ENCODE measurements around the gene CLCN7. TPM values are rescaled to one million over a fixed set of nuclear protein-coding genes. Genes with fewer than 3 reads are reported as not detected.

CLCN7 gene
- total and polyA plus RNA-seq, 9 of the 15 experiments (the other 6 are each of a cell fraction or from before 2014, with no cell fraction given) = 0.06 to 126 (median 18.7) TPM

GRCh38 chr16:1520461-1520860 is 45.6 kb upstream of the CLCN7 start:
- no peaks in the 10 kb centered on the region for H3K36me3 ChIP-seq (ENCODE audit: control insufficient read depth, insufficient read depth, low read length)
- no peaks in the 10 kb centered on the region for H3K9me1 ChIP-seq (ENCODE audit: control insufficient read depth, insufficient read depth, low read length)
- no peak overlapping the region for H3K27ac ChIP-seq (ENCODE audit: extremely low read depth, low read depth, low read length)
- intact Hi-C loops (cut with micrococcal nuclease) (no loop called here), in situ Hi-C loops (cut with MboI) (no loop called here)
- H3K9ac ChIP-seq (ENCODE audit: insufficient read depth in 1 of 2, low read depth in 2 of 2, low read length in 2 of 2) = peak overlapping the region in 1 of 2 experiments; percentile 2; a peak in 1 of 4 replicates
- H3K27me3 ChIP-seq (ENCODE audit: control insufficient read depth in 2 of 2, insufficient read depth in 2 of 2, low read length in 2 of 2) = peaks cover 0 to 7% of the 10 kb centered on the region in 2 experiments; a peak in 2 of 5 replicates
- 41% methylated on average over 18 of the region's 19 CpGs for WGBS (ENCODE audit: insufficient coverage, low coverage, missing lambda C conversion rate)
- H3K4me2 ChIP-seq (ENCODE audit: insufficient read depth, low read length) = no peak overlapping the region
- ATAC-seq = peak; percentile 25
- H4K20me1 ChIP-seq (replicated peaks; ENCODE audit: control insufficient read depth, insufficient read depth, low read length) = no peaks in the 10 kb centered on the region
- peaks cover 0 to 38% of the 10 kb centered on the region in 2 experiments; a peak in 2 of 5 replicates for H3K4me1 ChIP-seq (replicated peaks in 1 of 2; ENCODE audit: control insufficient read depth in 2 of 2, insufficient read depth in 2 of 2, low read length in 2 of 2)
- POLR2A ChIA-PET = no interaction called here
- no peak overlapping the region for H3K4me3 ChIP-seq
- no peaks in the 10 kb centered on the region for H3K79me2 ChIP-seq (ENCODE audit: control insufficient read depth, insufficient read depth, low read length)
- CTCF ChIA-PET (ENCODE audit: low intra/inter-chr PET ratio) = no interaction called here
- BruUV-seq (replicated peaks) = no TSS peak
- peak; percentile 64; the same call in 1 of the 2 replicates for TF ChIP-seq ZBTB33 (CRISPR knock-in tag; IDR thresholded peaks at IDR 0.05)
- TF ChIP-seq KHSRP (IDR thresholded peaks at IDR 0.05) = no peak
- no peak overlapping the region for H2AFZ ChIP-seq (ENCODE audit: low read depth, low read length)
- no peak for DNase-seq (ENCODE audit: extremely low read depth in 1 of 4, low spot score in 3 of 4)
- no peak for FAIRE-seq
- H3K9me3 ChIP-seq (replicated peaks; ENCODE audit: control insufficient read depth, insufficient read depth, low read depth, low read length) = no peaks in the 10 kb centered on the region

DNA sequence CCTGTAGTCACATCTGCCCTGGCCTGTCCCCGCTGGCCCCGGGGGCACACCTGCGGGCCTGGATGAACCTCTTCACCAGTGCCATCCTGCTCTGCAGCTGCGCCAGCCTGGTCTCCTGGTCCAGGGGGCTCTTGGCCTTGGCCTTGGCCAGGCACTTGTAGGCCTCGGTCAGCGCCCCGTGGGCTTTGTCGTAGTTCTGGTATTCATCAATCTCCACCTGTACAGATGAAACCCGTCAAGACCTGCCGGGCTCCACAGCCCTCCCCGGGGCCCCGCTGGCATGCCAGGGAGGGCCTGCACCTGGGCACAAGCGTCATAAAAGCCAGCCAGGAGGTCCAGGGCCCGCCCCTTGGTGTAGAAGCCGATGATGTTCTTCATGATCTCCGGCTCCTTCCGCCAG is 45.0 kb upstream of the CLCN7 start:
- H3K4me1 ChIP-seq (replicated peaks in 1 of 2; ENCODE audit: control insufficient read depth in 2 of 2, insufficient read depth in 2 of 2, low read length in 2 of 2) = peaks cover 0 to 33% of the 10 kb centered on the region in 2 experiments; a peak in 2 of 5 replicates
- no peaks in the 10 kb centered on the region for H3K9me3 ChIP-seq (replicated peaks; ENCODE audit: control insufficient read depth, insufficient read depth, low read depth, low read length)
- no peaks in the 10 kb centered on the region for H3K79me2 ChIP-seq (ENCODE audit: control insufficient read depth, insufficient read depth, low read length)
- no peak overlapping the region for H2AFZ ChIP-seq (ENCODE audit: low read depth, low read length)
- ChIA-PET CTCF (ENCODE audit: low intra/inter-chr PET ratio) (no interaction called here), POLR2A (no interaction called here)
- TF ChIP-seq POLR2G (IDR thresholded peaks at IDR 0.05; ENCODE audit: low read depth, low read length) (0 out of 2 replicates have a peak, but pooled peaks have one; percentile 16), DLX4 (CRISPR knock-in tag; IDR thresholded peaks at IDR 0.05) (no peak)
- no peaks in the 10 kb centered on the region for H3K9me1 ChIP-seq (ENCODE audit: control insufficient read depth, insufficient read depth, low read length)
- H3K27me3 ChIP-seq (ENCODE audit: control insufficient read depth in 2 of 2, insufficient read depth in 2 of 2, low read length in 2 of 2) = peaks cover 0 to 4% of the 10 kb centered on the region in 2 experiments; a peak in 2 of 5 replicates
- no peak overlapping the region for H3K27ac ChIP-seq (ENCODE audit: extremely low read depth, low read depth, low read length)
- DNase-seq (ENCODE audit: extremely low read depth in 1 of 4, low spot score in 3 of 4) (no peak), ATAC-seq (no peak), FAIRE-seq (no peak)
- H3K36me3 ChIP-seq (ENCODE audit: control insufficient read depth, insufficient read depth, low read length) = no peaks in the 10 kb centered on the region
- in situ Hi-C loops (cut with MboI) = no loop called here
- H3K9ac ChIP-seq (ENCODE audit: insufficient read depth in 1 of 2, low read depth in 2 of 2, low read length in 2 of 2) = peak overlapping the region in 1 of 2 experiments; percentile 26; a peak in 1 of 4 replicates
- WGBS (ENCODE audit: insufficient coverage, low coverage, missing lambda C conversion rate) = 73% methylated on average over 17 of the region's 17 CpGs
- BruUV-seq (replicated peaks) = no TSS peak
- no peak overlapping the region for H3K4me2 ChIP-seq (ENCODE audit: insufficient read depth, low read length)
- no peak overlapping the region for H3K4me3 ChIP-seq
- H4K20me1 ChIP-seq (replicated peaks; ENCODE audit: control insufficient read depth, insufficient read depth, low read length) = no peaks in the 10 kb centered on the region
- intact Hi-C loops (cut with micrococcal nuclease) = no loop called here

Data from K562 (cell line).